HG02970 (cell line): ENCODE data around the gene SERPINB3.
"Not testable (repeated sequence)": the region's sequence is repeated elsewhere in the genome, so short reads cannot be mapped to it uniquely, and the experiment has no call there.

Experiments used
- ATAC-seq: cut with Tn5 transposase; IDR thresholded peaks from one replicate; pipeline ENCODE4 v1.9.1; 2021; ENCODE audit warnings: mild to moderate bottlenecking, moderate library complexity, moderate number of reproducible peaks; ENCODE audit not compliant: unreplicated experiment, low FRiP score

SERPINB3 gene

DNA sequence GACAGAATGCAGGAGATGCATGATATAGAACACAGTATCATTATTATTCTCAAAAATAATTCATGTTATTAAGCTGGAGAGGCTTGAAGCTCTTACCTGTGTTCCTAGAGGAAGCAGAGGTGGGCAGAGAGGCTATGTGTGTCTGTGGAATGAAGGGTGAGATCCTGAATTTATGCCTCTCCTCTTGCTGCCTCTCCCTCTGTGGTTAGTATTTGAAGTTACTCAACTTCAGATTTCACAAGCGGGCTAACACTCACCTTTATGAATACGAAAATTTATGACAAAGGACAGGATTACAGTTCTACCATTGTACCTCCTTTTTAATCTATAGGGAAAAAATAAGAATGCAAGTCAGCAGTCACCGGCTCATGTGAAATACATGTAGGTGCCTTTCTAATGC, at the start of gene SERPINB3:
Gene SERPINB3, minus strand, starts transcription at position 144 of the 400 bp plus-strand sequence. CDS start 677 bp downstream, outside the sequence.
- ATAC-seq = not testable (repeated sequence)

DNA sequence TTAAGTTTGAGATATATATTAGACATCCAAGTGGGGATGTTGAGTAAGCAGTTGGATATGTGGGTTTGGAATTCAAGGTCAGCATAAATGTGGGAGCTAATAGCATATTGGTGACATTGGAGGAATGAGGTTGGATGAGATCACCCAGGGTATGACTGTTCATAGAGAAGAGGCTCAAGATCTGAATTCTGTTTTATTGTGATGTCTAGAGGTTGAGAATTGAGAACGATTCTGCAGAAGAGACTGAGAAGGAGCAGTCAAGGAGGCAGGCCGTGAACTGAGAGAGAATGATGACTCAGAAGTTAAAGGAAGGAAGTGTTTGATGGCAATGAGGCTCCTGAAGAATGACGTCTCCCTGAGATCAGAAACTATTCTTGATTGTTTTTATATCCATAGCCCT, 47.0 kb upstream of the SERPINB3 start:
- no peak for ATAC-seq

DNA sequence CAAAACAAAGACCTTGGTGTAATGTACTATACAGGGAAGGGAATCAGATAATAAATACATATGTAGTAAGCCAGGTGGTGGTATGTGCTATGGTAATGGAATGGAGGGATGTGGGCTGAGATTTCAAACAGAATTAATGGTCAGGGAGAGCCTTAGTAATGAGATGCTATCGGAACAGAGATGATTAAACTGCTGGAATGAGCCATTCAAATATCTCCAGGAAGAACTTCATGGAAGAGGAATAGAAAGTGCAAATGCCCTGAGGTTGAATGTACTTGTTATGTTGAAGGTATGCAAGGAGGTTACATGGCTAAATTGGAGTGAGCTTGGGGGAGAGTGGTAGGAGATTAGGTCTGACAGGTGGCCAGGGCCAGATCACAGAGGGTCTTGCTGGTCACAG, 46.1 kb upstream of the SERPINB3 start:
- ATAC-seq = no peak

DNA sequence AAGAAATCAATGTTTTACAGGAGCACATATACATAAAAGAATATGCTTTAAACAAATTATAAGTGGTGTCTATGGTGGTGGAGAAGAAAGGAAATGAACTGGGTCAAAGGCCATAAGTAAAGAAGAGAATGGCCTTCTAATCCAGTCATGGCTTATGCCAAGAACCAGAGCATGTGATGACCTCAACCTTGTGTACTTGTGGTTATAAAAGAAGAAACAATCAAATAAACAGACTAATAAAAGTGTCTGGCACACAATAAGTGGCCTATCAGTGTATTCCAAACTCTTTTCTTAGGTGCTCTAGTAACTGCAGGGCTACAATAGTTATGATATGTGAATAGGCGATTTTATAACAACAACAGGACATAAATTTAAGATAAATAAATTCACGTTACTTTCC, 43.7 kb upstream of the SERPINB3 start:
- ATAC-seq = no peak

DNA sequence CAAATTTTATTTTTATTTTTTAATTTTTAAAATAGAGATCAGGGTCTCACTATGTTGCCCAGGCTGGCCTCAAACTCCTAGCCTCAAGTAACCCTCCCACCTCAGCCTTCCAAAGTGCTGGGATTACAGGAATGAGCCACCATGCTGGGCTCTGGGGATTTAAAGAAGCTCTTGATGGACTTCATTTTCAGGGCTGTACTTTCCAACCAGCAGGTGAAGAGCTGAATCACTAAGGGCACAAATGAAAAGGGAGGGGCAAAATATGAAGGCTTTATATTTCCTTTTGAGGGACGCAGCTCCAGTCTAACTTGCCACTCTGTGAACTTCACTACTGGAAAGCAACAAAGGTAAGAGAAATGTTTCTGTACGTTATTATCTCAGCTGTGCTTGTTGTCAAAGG, 41.0 kb upstream of the SERPINB3 start, which contains the start of gene SERPINB11:
Gene SERPINB11, plus strand, starts transcription at position 301 of the 400 bp plus-strand sequence. CDS start 7,234 bp downstream, outside the sequence.
- no peak for ATAC-seq

DNA sequence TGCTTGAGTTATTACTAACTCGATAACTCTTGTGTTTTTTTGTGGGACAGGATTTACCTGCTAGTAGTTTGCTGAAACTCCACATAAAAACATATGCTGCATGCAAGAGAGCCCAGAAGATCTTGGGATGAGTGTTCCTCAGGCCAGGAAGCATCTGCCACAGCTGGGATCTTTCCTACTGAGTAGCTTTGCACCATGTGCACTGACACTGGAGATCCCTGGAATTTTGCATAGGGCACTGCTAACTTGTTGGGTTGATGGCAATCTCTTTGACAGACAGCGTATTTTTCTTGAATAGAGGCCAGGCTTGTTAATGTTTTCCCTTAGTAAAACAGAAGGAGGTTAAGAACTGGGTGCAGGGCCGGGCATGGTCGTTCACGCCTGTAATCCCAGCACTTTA, 40.3 kb upstream of the SERPINB3 start:
- ATAC-seq = no peak

DNA sequence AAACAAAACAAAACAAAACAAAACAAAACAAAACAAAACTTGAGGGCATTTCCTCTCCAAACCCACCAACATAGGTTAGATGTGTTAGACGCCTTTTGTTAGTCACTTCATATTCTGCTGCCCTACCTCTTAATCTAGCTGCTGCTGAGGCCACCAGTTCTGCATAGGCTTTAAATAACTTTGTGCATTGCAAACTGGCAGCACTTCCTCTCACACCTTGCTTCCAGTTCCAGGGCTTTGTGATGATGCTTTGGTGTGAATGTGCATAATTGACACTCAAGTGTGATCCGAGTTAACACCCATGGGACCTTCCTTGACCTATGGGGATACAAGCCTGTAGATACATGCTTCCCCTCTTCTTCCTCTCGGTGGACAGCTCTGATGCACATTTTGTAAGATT, 38.8 kb upstream of the SERPINB3 start:
- ATAC-seq = no peak

DNA sequence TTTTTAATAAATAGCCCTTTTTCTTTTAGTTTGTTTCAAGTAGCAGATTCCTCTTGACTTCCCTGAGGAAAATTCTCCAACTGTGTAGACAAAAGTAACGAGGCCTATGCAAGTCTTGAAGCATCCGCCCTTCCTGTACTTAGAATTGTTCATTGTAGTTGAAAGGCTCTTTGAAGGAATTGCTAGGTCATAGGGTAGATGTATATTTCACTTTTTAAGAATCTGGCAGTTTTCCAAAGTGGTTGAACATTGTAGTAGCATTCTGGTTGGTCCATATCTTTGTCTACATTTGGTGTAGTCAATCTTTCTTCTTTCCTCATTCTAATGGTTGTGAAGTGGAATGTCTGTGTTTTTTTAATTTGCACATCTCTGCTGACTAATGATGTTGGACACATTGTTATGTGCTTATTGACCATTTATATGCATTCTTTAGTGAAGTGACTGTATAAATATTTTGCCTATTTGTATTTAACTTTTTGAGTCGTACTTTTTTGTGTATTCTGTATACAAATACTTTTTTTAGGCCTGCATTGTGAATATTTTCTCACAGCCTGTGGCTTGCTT, 35.5 kb upstream of the SERPINB3 start:
- no peak for ATAC-seq

DNA sequence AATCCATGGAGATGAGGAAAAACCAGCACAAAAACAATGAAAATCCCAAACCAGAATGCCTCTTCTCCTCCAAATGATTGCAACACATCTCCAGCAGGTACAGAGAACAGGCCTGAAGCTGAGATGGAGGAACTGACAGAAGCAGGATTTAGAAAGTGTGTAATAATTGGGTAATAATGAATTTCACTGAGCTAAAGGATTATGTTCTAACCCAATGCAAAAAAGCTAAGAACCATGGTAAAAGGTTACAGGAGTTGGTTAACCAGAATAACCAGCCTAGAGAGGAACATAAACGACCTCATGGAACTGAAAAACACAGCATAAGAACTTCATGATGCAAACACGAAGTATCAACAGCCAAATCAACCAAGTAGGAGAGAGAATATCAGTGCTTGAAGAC, 27.4 kb upstream of the SERPINB3 start:
- no peak for ATAC-seq

DNA sequence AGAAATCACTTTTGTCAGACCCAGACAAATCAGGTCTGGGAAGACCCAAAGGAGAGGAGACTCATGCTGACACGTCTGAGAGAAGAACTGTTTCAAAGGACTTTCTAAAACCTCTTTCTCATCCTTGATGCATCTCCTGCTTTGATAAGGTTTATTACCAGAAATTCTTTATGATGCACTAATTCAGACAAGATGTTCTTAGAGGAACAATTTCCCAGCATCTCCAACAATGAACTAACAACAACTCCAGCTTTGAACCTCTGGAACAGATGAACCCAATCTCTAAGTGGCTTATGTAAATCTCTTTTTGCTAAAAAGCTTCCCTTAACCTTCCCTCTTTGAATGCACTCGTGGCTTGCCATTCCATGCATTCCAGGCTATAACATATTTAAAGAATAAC, 25.2 kb upstream of the SERPINB3 start:
- ATAC-seq = no peak

DNA sequence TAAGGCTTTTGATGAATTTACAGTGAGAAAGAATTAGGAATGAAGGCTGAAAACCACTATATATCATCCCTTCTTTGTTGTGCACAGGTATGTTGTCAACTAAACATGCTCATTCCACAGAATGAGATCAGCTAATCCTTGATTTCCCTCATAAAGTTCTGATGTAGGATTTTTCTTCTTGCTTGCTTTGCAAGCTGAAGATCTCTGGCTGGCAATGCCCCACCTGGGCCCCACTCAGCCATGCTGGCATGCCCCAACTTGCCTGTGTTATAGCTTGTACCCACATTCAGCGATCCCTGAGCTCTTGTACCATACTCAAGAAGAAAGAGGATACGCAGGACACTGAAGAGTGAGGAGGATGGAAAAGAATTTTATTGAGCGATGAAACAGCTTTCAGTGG, 23.0 kb upstream of the SERPINB3 start:
- no peak for ATAC-seq

DNA sequence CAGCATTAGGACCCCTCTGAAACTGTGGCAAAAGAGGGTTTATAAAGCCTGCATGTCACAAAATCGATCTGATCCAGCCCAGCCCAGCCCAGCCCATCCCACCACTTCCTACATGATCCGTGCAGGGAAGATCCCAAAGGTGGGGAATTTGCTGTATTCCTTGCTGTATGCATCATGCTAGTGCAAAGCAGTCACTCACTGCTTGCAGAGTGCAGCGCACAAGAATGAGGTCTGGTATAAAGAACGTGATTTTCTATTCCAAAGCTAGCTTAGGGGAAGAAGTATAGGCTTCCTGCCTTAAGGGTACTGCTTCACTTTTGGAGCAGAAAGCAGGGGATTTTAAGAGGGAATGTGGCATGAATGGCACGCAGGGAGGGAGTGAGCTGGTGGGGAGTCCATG, 22.2 kb upstream of the SERPINB3 start:
- ATAC-seq = no peak

DNA sequence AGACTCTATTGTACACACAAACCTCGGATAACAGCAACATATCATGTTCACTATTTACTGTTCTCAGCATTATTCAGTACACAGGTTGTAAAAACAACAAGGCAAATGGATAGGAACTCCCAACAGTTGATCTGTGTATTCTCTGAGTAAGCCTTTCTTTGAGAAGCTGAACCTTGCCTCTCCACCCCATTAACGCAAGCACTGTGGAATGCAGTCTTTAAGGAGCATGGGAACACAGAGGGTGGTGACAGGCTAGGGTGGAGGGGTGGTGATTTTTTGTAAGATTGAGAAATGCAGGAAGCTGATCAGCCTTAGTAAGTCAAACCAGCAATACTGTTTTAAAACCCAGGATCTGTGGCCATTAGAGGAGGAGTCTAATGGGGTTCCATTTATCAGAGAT, 21.5 kb upstream of the SERPINB3 start:
- no peak for ATAC-seq

DNA sequence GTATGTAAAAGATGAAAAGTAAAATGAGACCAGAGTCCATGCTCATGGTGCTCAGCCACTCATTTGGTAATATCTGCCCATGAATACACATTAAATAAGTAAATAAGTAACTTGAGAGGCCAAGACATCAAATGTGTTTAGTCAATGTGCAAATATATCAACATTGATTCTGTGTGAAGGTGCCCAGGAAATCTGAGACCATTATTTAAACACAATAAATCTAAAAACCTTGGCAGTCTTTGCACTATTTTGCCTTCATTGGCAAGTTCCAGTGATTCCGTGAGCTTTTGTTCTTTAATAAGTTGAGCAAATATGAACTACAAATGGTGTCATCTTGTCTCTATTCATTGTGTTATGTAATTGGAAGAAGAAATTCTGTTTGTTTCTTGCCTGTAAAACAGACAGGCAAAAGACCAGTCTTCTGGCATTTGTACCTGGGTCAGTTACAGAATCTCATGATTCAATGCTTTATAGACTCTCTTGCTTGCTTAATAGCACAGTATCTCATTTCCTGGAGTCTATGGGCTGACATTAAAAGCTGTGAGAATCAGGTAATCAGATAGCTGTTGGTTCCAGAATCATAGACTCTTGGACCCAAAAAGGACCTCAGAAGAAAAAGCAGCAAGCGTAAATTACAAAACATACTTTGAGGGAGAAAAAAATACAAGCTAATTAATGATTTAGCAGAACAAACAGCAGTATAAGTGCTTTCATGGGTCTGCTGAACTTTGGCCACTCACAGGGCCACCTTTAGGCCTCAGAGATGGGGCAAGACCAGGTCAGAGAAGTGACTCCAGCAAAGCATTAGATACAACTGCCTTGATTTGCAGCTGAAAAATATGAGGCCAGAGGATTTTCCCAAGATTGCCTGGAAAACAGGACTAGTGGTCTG, 20.0 kb upstream of the SERPINB3 start:
- no peak for ATAC-seq

DNA sequence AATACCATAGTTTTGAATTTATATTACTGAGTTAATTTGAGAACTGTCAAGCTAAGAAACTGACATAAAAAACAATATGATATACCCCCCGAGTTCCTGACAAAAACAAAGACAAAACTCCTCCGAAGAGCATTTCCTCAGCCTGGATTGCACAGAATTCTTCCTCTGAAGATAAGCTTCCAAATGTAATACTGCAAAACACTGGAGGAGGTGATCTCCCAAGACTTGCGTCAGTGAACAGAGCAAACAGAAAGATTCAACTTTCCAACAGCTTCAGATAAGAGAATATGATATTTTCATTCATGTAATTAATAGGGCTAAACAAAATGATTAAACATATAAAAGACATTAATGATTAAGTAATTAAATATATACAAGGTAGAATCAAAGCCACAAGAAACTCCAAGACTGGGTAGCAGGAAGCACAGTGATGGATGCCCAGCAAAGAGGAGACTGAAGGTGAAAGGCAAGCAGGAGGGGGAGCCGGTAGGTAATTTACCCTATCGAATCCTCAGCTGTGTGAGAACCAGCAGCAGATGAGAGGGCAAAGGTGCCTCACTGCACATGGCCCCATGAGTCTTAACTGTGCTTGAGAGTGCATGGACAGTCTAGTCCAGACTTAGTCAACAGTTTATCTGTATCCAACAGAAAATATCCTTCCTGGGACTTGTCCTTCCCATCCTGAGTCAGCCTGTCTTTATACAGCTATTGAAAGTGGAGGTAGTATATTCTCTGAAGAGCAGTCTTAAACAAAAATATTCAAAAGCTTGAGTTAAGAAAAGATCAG, 18.3 kb upstream of the SERPINB3 start:
- no peak for ATAC-seq

DNA sequence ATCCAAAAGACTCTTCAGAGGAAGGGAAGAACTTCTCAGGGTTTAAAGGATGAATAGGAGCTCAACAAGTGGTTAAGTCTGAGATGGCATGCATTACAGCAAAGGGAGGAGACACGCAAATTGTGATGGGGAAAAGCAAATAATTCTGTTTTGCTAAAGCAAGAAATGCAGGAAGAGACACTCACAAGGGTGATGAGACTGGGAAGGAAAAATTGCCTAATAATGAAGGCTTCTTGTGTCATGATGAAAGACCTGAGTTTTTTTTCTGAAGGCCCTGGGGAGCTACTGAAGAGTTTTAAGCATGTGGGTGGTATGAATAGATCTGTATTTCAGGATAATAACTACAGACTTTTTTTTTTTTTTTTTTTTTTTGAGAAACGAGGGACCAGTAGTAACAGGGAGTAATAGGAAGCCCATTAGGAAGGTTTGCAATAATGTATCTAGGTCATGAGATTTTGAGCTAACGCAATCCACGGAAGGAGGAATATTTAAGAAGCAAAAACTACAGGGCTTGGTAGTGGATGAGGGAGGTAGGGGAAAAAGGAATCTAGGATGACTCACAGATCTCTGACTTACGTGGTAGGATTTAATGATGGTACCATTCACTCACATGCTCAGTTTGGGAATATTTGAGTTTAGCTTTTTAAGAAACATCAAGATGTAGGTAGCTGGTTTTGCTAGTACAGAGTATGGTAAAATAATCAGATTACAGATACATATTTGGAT, 16.0 kb upstream of the SERPINB3 start:
- ATAC-seq = no peak

DNA sequence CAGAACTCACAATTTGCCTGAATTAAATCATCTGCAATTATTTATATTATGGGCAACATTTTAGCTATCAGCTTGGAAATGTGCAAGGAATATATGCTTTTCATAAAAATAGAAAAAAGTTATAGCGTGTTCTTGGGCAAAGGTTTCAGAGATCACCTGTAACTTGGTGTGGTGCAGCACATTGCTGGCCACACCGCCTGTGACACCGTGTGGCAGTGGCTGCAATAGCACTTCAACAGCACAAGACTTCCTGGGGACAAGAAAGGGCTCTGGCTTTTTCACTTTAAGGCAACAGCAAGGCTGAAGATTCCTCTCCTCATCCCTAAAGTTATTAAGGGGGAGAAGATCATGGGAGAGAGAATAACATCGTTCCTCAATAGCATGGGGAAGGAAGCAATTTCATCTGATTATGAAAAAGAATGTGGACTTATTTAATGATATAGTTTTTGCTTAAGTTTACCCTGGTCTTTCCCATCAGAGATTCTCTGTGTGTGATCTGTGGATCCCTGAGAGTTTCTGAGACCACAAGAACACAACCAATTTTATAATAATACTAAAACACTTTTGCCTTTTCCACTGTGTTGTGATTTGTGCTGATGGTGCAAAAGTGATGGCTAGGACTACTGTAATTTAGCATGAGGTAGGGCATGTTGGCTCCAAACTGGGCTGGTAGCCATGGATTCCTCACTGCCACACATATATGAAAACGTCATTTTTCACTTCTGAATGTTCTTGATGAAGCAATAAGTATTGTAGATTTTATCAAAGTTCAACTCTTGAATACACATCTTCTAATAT, 15.0 kb upstream of the SERPINB3 start:
- ATAC-seq = peak; percentile 58

DNA sequence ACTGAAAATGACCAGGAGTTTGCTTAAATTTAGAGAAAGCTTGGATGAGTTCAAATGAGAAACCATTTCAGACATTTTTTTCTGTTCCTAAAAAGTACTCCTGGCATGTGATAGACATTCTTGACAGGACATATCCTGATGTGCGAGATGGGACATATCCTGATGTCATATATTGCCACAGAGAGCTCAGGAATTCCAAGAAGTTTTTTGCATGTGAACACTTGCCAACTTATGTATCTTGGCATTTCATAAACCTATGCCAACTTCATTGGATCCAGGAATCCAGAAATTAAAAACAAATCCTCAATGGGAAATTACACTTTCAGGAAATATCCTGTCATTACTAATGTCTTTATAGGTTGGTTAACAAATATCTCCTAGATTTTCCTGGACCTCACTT, 2.9 kb upstream of the SERPINB3 start:
- no peak for ATAC-seq

DNA sequence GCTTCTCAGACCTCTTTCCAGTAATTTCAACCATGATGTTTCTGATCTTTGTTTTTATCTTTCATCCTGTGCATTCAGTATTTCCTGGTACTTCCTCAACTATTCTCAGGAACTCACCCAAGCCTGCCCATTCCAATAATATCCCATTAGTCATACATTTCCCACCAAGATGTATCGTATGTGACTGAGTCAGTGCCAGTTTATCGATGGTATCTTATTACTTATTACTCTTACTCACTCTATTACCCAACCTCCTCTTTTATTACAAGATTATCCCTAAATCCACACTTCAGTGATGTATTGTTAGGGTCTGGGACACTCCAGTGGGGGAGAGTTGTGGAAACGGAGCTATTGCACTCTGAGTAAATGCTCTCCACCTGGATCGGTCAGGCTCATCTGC, 2.8 kb downstream of the SERPINB3 start:
- not testable (repeated sequence) for ATAC-seq

DNA sequence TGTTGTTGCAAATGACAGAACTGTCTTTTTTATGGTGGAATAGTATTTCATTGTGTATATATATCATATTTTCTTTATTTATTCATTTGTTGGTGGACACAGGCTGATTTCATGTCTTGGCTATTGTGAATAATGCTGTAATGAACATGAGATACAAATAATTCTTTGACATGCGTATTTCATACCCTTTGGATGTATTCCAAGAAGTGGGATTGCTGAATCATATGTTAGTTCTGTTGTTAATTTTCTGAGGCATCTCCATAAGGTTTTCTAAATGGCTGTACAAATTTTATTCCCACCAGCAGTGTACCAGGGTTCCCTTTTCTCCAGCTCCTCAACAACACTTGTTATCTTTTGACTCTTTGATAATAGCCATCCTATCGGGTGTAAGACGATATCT, 11.4 kb downstream of the SERPINB3 start:
- ATAC-seq = not testable (repeated sequence)
